Activated T-cell treated with anti-CD3 and anti-CD28 coated beads for 1 hour (primary cell): ENCODE data around the gene PCNX4.

Experiments
- DNase-seq: peaks from one replicate; pipeline ENCODE4 v3.0.0-alpha.2; 2020; ENCODE audit warnings: low read depth

PCNX4 gene

DNA sequence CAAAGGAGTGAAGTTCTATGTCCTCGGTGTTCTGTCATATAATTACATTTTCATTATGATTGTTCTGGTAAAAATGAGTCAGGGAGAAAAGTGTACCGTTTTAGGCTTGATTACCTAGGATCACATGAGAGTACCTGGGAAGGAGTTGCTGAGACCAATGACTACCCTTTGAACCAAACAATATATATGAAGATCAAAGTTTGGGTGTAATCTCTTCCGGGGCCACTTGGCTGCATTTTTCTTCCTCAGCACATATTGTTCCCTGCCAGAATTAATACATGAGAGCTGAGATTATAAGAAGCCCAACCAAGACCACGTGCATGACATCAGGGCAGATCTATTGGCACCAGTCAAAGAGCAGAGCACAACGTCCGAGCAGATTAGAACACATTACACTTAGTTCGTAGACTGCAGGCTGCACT is 114.5 kb downstream of the PCNX4 start:
- DNase-seq: no peak

DNA sequence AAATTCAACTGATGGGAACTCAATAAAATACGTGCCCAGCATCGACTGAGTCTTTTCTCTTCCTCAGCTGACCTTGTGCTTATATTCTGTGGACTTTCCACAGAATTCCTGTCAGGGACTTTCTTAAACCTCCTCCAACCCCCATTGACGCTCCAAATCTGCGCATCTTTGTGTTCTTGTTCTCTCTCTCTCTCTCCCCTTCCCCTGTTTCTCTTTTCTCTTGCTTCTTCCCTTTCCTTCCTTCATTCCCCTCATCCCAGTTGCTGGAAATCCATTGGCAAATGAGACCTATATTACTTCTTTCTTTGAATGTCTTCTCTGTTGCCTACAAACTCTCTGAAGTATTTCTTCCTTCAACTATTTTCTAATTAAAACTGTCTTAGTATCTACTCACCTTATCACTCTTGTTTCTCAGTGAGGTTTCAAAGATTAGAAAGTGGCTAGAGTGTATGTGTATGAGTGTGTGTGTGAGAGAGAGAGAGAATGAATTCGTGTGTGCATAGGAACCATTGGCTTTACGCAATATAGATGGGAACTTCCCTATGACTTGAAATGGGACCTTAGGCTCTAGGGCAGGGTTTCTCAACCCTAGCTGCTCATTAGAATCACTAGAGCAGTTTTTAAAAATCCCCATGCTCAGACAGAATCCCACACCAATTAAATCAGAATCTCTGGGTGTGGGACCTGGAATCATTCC is 115.3 kb downstream of the PCNX4 start:
- no peak for DNase-seq

DNA sequence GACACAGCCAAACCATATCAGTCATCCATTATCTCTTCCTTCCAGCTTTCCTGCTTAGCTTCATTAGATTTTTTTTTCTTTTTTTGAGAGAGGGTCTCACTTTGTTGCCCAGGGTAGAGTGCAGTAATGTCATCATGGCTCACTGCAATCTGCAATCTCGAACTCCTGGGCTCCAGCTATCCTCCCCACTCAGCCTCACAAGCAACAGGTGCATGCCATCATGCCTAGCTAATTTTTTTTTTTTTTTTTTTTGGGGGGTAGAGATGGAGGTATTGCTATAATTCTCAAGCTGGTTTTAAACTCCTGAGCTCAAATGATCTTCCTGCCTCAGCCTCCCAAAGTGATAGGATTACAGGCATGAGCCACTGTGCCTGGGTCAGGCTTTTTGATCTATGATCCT is 119.0 kb downstream of the PCNX4 start:
- no peak for DNase-seq

DNA sequence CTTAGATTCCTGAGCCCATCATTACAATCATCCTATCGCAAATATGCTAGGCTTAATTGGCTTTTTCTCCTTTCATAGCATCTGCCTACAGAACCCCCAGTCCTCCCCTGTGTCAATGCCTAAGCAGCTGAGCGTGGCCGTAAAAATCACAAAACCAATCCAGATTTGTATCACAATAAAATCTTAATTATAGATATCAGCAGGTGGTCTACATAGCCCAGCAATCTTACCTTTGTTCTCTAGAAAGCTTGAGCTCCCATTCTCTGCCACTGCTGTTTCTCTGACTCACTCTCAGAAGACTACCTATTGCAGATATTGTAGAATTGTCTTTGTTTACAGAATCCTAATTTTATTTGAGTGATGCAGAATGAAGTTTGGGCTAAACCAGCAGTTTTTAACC is 119.4 kb downstream of the PCNX4 start:
- no peak for DNase-seq

DNA sequence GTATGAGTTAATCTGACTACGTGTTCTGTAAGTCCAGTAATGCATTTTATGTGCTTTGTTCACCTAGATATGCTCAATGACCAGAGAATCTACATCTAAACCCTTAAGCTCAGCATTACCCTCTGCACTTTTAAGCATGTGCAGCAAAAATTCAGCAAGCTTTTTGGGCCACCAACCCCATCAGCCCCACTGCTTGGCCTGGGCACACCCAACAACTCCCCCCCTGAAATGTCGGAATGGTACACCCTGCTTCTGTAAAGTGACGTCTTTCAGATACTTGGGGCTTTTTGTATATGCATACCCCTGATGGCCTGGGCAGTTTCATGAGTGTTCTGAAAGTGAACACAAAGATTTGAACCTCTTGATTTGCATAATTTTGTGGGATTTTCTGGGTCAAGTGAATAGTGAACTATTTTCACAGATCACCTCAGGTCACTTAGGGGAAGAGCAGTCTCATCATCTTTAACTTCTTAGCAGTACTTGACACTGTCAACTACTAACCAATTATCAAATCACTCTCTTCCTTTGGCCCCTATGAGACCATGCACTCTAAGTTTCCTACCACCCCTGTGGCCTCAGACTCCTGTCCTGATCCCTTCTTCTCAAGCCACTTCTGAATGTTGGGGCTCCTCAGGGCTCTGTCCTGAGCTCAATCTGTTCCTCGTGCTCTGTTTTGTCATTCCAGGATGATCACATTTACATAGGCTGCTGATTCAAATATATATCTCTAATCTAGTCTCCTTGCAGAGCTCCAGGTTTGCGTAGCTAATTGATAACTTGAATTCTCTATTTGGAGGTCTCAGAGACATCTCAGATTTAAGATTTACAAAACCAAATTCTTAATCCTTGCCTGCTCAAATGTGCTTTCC is 121.0 kb downstream of the PCNX4 start:
- no peak for DNase-seq

DNA sequence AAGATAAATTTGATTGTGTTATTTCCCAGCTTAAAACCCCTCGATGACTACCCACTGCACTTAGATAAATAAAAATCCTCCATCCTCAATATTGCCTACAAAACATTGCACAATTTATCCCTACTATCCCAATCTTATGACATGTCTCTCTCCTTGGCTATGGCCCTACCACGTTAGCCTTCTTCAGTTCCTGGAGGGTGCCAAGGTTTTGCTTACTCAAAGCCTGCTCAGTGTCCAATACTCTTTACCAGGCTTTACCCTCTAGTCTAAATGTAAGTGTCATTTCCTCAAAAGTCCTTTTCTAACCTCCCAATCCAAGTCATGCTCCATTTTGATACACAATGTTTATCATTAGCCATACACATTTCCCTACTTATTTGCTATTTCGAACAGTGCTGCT is 122.3 kb downstream of the PCNX4 start:
- no peak for DNase-seq

DNA sequence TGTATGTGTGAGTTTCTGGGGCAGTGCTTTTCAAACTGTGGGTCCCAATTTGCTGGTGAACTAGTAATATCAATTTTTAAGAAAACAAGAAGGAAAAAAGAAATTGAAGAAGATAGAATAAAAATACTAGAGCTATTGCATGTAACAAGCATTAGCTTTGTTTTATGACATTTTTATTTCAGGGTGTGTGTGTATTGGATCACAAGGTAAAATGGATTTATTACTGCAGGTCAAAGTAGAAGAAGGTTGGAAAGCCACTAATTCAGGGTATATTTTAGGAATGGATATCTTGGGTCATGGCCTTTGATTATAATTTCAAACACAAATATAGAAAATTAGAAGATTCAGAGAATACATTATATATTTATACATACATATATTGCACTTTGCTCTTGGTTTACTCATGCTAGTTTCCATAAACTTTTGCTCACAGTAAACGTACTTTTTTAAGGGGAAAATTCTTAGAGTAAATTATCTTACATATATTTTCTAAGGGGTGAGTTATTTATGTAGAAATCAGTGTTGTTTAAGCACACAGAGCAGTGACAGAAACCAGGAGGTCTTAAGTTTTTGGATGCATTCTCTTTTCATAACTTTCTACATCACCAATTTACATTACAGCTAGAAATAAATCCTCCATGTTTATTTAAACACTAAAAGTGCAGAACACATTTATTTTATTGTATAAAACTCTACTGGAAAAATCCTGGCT is 122.8 kb downstream of the PCNX4 start:
- DNase-seq: no peak

DNA sequence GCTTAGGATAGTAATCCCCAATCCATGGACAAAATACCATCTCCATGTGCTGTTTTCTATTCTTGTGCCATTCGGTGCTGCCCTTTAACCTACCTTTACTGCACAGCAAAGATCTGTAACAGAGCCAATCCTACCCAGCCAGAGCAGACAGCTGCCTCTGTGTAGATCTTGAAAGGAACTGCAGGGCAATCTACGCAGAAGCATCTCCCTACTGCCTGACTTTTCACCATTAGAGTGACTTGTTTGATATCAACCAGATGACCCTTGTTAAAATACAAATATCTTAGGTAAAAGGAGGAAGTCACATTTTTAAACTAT is 123.4 kb downstream of the PCNX4 start:
- no peak for DNase-seq

DNA sequence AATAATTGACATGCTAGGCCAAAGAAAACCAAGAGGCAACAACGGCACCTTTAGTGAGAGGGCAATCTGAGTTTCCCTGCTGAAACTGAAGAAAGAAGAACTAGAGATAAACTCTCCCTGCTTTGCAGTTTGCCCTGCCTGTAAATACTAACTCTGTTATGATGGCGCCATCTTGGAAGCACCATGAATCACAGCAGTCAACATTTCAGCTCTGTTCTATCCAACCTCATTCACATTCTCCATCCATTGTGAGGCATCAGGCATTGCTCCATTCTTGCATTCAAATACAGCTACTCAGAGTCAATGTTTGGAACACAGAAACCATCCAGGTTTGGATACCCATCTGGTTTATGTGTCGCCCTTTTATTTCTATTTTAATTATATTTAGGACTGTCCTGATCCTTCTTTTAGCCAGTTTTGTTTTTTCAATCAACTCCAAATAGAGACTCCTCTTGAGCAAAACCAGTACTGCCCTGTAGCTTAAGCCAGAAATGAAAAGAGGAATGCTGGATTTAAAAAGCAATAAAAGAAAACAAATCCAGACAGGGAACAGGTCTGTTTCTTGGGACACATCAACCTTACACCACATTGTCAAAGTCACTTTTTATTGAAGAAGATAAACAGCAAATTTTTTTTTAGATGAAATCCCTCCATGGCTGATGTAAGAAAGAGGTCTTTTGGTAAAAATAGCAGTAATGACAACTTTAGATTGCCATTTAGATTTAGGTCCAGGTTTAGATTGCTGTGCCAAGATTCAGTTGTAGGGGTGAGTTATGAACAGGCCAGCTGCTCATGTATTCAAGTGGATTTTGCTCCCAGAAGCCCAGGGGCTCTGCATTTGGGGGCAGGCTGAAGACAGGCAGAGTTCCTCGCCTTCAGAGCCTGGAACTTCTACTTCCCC is 124.0 kb downstream of the PCNX4 start:
- no peak for DNase-seq

DNA sequence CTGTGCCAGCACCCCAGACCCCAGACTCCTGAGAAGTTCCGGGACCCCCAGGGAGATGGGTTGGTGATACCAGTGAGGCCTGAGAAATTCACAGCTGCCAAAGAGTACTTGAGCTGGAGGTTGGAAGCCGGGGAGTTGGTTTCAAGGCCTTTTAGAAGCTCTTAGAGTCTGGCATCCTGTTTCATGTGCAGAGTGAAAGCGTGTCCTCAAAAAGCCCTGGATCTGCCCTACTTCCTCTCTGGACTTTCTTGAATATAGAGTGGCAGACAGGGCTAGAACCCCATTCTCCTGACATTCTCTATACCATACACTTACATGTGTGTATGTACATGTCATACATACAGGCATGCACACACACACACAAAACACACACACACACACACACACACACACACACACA is 126.0 kb downstream of the PCNX4 start:
- DNase-seq: no peak
